Measurements from ENCODE around the gene KCNH3.
A peak's percentile ranks its signal among the peaks of the same experiment; 100 is the strongest.
"Not testable (repeated sequence)": the region's sequence is repeated elsewhere in the genome, so short reads cannot be mapped to it uniquely, and the experiment has no call there.

The KCNH3 gene

DNA sequence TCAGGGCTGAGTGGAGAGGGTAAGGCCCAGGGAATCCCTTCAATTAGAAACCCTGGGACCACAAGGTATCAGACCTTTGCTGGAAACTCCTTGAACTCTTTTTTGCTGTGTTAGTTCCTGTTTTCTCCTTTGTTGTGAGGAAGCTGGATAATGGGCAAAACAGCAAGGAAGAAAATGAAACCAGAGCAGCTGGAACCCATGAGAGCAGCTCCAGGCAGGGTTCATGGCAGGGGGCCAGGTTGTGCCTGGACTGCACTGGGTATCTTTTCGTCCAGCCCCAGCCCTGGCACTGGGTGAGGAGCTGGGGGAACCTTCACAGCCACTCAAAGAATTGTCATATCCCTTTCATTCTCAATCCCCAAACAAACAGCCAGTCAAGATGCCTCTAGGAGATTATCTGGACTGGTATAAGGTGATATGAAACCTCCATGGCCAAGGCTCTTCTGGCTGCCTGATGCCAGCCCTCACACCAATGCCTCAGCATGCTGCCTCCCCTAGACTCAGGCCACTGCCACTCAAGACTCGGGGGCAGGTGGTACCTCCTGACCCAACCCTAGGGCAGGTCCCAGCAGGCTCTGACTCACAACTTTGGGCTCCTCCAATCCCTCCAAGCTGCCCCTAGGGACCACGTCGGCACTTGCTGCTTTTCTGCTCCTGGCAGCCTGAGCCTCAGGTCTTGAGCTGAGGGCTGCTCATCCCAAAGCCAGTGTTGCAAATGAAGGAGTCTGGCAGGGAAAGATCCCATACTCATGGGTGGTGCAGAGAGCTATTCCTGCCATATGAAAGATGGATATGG lies 50.1 kb downstream of the KCNH3 start:
- peak; percentile 45 for DNase-seq

DNA sequence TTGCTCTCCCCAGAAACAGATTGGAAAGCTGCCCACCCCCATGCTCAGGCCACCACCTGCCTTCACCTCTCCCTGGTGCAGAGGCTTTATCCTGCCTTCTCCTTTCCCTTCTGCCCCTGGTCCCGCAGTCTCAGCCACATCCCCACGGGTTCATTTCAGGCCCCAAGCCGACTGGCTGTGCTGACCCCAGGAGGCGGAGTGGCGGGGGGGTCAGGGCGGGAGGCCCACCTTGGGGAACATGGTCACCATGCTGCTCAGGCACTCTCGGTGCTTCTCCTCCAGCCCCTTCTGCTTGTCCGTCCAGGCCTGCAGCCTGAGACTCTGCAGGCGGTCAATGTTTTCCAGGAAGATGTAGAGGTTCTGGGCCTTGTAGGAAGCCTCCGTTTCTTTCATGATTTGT lies 59.7 kb downstream of the KCNH3 start:
- DNase-seq, result no peak

DNA sequence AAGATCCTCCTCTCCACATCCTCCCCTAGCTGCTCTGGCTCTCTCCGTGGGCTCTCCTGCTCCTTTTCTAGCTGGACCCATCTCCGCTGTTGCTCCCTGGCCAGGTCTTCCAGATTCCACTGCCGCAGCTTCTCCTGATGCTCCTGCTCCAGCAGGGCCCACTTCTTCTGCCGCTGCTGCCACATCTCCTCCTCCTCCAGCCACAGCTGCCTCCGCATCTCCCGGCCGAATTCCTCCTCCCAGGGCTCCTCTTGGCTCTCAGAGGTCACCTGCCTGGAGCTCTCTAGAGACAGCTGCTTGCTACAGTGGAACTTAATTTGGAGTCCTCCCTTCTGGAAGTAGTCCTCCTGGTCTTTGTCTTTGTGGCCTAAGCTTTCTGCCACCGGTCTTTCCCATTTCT lies 61.1 kb downstream of the KCNH3 start:
- no peak for DNase-seq

DNA sequence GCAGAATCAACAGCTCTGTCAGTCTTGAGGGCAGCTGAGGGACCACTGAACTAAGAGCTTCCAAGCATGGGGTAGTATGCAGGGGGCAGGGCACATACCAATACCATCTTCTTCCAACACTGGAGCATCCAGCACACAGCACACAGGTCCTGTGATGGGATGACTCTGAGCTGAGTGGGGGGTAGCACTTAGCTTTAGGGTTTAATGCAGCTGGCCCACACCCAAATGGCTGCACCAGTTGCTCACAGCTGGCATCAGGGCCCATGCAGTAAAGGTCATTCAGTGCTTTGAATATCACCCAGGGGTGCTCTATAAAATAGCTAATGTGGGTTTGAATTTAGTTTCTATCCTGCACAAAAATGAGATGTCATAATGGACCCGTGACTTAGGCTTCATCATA lies 64.9 kb downstream of the KCNH3 start:
- no peak for DNase-seq

DNA sequence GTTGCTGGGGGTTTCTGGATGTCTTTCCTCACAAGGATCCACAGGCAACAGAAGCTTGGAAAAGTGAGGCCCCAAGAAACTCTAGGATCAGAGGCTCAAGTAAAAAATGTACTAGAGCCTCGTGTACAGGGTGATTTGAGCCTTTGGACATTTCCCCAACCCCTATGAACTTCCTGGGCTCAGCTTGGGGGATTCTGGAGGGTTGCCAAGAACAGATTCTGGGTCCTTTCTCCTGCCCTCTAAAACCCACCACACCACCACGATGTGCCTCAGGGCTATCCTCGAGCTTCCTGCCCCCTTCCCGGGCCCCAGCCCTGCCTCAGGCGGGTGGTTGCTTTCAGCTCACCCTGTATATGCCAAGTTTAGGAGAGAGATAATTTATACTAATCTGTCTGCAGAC lies 66.0 kb downstream of the KCNH3 start:
- DNase-seq, result no peak

DNA sequence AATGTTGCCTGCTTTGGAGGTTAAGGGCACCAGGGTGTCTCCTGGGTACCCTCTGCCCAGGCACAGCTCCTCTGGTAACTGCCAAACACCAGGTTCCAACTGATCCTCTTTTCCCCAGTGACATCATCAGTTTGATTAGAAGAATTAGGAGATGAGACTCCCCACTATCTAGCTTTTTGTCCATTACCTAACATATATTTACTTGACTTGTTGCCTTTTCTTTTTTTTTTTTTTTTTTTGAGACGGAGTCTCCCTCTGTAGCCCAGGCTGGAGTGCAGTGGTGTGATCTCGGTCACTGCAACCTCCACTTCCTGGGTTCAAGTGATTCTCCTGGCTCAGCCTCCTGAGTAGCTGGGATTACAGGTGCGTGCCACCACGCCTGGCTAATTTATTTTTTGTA lies 66.7 kb downstream of the KCNH3 start, which contains the start of gene FAM186B:
FAM186B (minus strand) TSS at position 101 of the 400 bp plus-strand sequence. CDS start 162 bp downstream, outside the sequence.
- DNase-seq, result not testable (repeated sequence)

Measured in DMS79 (cell line).